ENCODE data around the gene GLIS1.

The GLIS1 gene

DNA sequence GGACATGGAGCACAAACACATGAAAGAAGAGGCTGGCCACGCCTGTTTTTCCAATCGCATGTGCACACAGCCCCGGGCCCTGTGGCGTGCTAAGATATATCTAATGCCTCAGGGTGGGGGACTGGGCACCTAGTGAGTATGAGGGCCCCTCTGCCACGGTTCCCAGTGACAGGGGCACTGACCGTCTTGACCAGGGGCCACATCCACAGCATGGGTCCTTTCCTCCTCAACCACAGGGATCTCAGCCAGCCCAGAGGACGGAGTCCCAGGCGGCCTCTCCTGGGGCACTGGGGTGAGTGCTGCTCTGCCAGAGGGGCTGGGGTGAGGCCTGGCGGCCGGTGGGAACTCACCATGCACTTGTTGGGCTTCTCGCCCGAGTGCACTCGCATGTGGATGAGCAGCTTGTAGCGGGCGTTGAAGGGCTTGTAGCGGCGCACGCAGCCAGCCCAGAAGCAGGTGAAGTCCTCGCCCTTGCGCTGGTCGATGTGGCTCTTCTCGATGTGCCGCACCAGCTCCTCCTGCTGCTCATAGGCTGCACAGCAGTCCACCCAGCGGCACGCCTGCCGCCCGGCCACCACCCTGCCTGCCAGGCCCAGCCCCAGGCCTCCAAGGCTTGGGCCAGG lies 145.1 kb downstream of the GLIS1 start:
- no peak for DNase-seq (ENCODE audit: low spot score)

DNA sequence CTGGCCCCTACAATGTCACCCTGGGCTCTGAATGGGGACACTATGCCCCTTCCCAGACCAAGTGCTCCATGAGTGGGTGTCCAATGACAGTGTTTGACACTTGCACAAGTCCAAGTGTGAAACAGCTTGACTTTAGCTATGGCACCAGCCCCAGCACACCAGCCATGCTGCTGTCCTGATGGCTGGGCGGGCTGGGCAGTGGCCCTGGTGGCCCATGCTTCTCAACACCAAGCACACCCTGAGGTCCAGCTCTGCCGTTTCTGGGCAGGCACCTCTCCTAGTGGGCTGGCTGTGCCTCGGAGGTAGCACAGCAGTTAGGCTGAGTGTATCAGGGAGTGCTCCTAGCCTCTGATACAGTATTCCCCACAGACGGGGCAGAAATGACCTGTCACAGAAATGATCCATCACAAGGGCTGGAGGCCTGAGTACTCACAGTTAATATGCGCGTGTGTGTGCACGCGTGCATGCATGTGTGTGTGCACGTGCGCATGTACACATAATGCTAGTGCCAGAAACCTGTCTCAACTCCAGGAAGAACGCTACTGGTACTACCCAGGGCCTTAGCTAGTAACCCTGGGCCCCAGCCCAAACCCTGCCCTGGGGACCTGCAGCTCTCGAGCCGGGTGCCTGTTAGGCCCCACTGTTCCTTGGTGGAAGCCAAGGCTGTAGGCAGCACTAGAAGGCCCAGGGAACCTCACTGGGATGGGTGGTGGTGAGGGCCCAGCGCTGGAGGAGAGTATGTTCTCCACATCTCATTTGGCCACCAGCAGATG lies 145.8 kb downstream of the GLIS1 start:
- DNase-seq (ENCODE audit: low spot score): no peak

DNA sequence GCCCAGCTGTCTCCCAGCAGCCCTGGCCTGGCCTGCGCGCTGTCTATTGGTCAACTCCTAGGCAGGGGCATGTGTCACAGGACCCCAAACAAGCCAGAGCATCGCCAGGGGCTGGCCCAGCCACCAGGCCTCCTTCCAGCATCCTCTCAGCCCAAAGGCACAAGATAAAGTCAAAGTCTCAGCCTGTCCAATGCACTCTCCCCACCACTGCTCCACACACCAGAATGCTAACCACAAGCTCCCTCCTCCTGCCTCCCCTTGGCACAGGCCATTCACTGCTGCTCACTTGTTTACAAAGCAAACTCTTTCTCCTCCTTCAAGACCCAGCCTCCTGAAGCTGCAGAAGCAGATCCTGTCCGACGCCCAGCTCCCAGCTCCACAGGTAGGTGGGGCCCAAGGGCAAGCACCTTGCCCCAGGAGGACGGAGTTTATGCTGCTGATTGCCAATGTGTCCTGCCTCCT lies 146.4 kb downstream of the GLIS1 start:
- DNase-seq (ENCODE audit: low spot score): no peak

DNA sequence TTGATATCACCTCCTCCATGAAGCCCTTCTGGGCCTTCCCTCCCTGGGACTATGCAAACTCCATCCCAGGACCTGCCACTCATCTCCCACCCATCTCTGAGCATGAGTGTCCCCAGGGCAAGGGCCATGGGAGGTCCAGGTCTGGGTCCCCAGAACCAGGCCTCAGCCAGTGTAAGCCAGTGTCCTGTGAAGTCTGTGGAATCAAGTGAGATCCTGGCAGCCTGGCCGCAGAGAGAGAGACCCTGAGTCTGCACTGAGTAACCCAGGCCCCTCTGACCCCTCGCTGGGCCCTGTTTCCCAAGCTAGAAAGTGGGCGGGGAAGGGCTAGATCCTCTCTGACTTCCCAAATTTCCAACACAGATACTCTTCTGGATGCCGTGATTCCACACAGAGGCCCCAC lies 147.0 kb downstream of the GLIS1 start:
- DNase-seq (ENCODE audit: low spot score): no peak

DNA sequence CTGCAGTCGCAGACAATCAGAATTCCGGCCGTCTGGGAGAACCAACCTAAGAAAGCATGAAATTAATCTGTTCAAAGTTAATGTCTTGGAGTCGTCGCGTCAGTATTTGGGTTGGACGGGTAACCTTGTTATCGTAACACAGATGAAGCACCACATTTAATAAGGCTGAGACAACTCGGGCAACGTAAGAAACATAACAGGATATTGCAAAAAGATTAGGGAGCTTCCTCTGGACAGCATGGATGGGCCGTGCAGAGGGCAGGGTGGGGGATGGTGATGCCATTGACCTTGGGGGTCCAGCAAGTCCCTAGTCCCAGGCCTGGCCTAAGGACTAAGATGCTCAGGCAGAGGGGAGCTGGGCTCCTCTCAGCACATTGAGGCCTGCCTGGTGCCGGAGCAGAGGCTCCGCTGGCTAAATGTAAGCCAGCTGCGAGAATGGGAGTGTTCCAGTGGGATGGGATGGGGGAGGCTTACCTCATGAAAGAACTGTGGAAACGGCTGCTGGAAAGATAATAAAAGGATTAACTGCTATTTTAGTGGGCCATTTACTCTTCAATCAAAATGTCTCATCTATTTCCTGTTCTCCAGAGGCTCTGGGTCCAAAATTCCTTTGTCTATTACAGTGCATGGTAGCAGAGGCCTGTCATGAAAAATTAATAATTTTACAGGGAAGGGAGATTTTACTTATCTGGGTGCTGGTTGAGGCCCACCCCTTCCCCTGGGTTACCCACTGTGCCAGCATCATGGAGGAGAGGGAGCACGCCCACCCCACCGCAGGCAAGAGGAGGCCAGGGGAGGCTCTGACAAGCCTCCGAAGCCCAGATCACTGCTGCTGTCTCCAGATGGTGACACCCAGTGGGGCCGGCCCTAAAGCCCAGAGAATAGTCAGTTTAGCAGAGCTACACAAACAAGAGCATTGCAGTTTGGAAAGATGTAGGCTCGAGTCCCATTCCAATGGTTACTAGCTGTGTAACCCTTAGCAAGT lies 148.1 kb downstream of the GLIS1 start:
- DNase-seq (ENCODE audit: low spot score): peak; percentile 6

DNA sequence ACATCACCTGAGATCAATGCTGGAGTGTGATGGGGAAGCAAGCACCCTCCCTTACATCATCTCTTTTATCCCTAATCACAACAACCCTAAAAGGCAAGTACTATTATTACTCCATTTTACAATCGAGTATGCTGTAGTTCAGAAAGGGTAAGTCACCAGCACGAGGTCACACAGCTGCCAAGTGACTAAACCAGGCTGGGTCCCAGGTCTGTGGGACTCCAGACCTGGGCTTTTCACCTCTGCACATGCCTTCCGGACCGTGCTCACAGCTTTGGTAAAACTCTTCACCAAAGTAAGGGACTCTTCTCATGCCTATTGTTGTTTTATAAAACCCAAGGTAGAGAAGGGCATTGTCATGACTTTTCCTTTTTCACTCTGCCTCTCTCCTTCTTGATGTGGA lies 148.9 kb downstream of the GLIS1 start:
- DNase-seq (ENCODE audit: low spot score): no peak

DNA sequence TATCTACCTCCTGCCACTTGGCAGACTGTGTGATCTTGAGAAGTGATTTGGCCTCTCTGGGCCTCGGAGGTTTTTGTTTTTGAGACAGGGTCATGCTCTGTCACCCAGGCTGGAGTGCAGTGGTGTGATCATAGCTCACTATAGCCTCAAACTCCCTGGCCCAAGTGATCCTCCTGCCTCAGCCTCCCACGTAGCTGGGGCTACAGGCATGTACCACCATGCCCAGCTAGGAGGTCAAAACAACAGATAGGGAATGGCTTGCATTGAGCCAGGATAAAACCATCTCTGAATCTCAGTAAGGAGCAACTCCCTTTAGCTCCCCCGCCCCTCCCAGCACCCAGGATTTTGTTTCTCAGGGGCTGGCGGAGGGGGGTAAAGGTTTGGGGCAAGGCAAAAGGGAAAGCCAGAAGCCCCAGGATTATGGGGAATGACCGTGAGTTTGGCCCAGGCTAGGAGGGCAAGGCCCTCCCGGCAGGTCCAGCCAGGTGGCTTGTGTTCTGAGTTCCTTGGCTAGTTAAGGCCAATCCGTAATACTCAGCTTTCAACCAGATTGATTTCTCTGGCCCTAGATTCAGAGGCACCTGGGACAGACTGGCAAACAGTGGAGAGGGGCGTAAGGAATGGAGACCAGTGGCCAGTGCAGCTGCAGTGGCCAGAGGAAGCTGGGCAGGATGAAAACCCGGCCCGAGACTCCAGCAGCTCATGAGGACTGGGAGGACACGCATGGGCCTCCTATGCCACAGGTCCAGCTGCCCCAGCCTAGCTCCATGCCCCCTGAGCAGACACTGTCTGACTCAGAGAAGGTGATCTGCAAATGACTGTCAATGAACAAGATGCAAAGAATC lies 149.7 kb downstream of the GLIS1 start:
- no peak for DNase-seq (ENCODE audit: low spot score)

DNA sequence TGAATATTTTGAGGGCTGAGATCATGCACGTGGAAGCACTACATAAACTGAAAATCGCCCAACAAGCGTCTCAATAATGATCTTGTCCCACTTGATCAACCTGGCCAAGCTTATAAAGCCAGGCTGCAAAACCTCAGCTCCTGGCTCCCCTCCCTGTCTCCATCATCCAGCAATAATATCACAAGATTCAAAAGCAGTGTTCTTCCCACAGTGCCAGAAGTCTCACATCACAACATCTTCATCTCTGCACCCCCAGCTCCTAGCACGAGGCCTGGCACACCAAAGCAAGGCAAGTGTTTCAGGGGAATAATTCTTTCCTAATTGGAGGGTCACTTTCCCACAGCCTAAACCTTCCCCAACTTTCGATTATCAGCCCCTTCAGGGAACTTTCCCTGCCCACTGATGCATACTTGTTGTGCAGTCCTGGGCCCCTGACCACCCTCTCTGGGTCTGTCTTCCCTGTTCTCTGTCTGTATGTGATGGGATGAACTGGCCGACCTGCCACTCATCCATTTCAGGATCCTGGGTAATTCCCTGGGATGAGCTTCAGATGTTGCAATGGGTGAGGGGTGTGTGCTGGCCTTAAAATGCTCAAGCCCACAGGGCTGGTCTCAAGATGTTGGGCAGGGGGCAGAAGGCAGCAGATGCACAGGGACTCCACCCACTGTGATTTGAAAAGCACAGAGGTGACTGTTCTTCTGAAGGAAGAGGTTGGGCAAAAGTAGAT lies 150.7 kb downstream of the GLIS1 start:
- no peak for DNase-seq (ENCODE audit: low spot score)

DNA sequence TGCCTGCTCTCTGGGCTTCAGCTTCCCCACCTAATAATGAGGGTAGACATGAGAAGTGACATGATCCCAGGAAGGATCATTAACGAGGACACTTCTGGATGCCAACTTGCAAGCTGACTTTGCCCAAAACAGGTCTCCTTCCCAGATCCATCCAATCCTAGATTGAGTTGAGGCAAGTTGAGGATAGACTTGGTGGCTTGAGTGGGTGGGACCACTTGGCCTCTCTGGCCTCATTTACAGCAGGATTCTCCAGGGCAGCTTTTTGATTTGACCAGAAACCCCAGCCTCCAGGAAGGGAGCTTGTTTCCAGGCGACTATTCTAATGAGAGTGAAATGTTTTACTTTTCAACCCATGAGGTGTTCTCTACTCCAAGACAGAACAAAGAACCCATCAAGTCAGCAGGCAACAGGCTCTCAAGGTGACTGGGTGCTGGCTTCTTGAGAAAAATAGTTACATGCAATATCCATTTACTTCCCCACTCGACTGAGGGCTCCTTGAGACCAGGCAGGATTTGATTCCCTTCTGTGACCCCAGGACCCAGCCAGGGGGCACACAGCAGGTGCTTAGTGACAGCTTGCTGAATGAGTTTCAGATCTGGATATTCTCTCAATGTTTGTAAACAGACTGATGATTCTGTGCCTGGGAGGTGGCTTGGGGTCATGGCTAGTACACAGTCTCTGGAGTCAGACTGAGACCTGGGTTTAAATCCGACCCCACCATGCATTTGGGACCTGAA lies 151.5 kb downstream of the GLIS1 start:
- no peak for DNase-seq (ENCODE audit: low spot score)

DNA sequence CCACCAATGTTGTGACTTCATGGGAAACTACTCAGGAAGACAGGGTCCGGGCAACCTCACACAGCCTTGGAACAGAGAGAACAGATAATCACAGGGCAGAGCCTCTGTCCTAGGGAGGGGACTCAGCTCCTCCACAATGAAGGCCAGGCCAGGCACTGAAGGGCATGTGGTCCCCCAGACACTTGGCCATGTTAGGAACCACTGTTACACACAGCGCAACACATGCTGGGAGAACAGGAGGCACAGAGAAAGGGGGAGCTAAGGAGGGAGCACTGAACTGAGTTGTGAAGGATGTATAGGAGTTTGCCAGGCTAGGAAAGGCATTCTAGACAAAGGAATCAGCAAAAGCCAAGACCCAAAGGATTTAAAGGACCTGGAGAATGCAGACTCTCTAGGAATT lies 152.2 kb downstream of the GLIS1 start:
- no peak for DNase-seq (ENCODE audit: low spot score)

DNA sequence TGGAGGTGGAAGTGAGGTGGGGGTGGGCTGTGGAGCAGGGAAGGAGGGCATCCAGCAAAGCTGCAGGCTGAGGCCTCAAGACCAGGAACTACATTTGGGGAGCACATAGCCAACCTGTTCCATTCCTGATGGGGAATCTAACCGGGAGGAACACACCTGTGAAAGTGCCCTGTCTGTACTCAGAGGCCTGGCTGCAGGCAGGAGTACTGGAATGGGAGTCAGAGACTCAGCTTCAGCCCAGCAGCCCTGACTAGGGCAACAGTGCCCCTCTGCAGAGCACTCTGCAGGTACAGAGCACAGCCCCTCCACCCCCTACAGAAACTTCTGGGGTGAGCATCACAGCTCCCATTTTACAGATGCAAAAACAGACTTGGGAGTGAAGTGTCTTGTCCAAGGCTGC lies 153.4 kb downstream of the GLIS1 start:
- no peak for DNase-seq (ENCODE audit: low spot score)

DNA sequence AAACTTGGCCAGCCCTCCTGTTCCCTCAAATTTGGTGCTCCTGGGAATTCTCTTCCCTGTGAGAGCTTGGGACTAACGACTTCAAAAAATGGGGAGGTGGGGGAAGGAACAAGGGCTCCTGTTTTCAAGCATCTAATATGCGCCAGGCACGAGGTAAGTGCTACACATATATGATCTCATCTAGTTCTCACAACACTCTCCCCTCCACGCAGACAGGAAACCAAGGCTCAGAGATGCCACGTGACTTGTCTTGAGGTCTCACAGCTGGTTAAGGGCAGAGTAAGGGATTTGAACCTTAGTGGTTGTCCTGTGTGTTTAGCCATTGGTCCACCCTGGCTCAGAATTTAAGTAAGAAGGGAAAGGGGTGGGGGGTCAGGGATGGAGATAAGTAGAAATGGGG lies 153.8 kb downstream of the GLIS1 start:
- DNase-seq (ENCODE audit: low spot score): no peak

DNA sequence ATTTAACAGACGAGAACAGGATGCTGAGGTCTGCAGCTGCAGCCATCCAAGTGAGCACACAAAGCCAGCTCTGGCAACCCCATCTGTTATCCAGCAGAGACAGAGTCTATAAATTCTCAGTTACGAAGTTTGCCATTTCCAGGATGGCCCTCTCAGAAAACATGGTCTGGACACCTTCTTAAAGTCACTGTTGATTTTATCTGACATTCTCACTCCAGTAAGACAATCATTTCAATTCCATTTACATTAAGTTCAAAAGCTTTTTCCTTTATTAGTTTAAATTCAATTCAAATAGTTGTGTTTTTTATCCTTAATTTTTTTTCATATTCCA lies 154.2 kb downstream of the GLIS1 start:
- no peak for DNase-seq (ENCODE audit: low spot score)

DNA sequence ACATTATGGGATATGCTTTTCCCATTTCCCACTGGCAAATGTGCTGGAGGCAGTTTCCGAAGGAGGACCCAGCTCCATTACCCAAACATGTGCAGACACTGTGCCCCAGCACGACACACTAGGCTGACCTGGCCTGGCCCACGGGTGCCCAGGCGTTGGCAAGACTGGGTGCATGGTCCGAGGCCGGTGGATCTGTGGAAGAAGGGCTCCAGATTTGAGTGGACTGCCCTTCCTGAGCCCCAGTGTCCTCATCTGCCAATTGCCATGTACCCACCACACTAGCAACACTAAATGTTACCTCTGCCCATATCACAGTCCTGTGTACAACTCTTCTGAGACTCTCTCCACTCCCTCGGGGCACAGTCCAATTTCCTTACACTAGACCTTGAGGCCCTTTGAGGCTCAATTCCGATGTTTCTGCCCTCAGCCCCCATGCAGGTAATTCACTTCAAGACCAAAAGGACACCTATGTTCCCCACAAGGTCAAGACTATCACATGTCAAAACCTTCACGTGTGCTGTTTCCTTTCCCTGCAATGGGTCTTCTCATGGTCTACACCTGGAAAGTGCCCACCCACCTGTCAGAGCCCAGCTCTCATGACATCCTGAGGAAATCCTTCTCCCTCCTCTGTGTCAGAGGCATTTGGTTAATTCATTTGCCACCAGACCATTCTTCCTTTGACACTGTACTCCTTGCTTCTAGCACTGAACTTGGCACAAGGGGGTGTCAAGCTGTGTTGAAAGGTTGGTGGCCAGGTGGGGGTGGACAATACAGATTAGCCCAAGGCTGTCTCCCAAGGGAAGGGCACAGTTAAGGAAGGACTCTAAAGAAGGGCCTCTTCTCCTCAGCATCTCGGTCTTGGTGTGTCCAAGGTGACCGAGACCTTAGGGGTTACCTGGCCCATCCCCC lies 154.8 kb downstream of the GLIS1 start:
- DNase-seq (ENCODE audit: low spot score): no peak

DNA sequence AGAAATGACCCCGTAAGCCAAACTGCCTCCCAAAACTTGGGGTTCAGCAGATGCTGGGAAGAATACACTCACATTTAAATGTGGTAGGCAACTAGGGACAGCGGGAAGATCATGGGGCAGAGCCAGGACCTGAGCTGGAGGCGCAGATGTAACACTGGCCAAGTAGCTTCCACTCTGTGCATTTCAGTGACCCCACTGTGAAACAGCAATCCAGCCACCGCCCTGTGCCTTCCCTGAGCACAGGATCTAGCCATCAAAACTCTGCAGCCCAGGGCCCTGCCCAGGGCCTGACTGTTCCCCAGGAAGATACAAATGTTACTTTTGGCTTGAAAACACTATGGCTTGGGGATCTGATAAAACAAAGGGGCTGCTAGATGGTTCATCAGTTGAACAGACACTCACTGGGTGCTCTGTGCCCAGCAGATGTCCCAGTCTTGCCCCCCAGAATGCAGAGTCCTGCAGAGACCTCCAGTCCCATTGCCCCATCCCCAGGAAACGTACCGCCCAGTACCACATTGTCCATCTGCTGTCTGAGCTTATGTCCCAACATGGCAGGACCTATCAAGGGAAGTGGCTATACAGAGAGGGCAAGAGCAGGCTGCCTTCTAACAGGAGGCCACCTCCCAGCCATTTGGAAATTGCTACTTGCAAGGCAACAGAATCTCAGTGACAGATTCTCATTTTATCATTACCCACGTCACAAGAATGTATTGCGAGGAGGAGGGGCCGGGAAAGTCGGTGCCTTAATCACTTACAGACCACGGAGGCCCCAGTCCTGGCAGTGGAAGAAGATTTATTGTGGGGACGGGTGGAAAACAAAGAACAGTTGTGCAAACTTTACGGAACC lies 155.7 kb downstream of the GLIS1 start:
- DNase-seq (ENCODE audit: low spot score): no peak

DNA sequence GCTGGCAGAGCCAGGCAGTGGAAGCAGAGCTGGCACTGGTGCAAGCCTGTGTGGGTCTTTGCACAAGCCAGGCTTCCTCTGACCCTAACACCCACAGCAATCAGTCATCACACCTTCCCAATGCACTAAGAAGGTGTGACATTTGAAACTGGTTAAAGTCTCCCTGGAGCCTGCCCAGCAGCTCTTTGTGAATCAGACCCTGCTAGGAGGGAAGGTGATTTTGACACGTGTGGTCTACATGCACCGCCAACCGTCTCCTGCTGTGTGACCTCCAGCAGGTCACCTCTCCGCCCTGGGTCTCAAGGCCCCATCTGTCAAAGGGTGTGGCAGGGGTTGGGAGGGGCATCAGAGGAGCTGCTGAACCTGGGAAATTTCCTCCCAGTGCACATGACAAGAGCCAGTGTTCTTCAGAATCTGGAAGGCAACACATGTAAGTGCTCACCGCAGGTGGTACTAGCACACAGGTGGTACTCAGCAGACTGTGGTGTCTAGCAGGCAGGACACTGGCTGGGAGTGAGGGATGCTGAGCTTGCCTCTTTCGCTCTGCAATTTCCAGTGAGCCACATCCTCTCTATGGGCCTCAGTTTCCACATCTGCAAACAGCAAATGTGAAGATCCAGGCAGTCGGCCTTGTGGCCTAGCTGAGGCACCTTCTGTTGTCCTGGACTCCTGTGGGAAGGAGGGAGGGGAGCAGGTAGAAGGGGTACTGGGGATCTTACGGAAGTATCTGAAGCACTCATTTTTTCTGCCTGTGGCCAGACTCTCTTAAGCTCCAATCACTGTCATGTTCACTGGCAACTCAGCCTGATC lies 156.5 kb downstream of the GLIS1 start:
- DNase-seq (ENCODE audit: low spot score): no peak

DNA sequence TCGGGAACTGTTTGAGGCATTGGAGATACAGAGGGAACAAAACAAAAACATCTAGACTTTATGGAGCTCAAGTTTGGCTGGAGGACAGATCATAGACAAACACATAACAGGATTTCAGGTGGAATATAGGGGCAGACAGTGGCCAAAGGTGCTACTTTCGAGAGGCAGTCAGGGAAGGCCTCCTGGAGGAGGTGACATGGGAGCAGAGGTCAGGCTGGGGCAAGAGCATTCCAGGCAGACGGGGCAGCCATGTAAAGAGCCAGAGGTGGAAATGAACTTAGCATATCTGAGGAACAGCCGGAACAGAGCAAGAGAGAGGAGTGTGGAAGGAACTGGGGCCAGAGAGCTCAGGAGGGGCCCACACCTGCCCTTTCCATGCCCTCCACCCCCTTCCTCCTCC lies 157.5 kb downstream of the GLIS1 start:
- no peak for DNase-seq (ENCODE audit: low spot score)

Measured in putamen (tissue), 1 donor.